ENCODE measurements around the gene RYR2.

GRCh38 chr1:237031480-237031879, 10.5 kb upstream of the RYR2 start:
- TF ChIP-seq CTCF (IDR thresholded peaks at IDR 0.05) (no peak), POLR2A (IDR thresholded peaks at IDR 0.05) (no peak)

All from heart left ventricle (tissue), 13 donors.